ENCODE data around the gene PPP4R4. TPM values are rescaled to one million over a fixed set of nuclear protein-coding genes. Genes with fewer than 3 reads are reported as not detected.

Gene PPP4R4
- polyA plus RNA-seq, 1 donor from 2014 or later, result 4.8 TPM

GRCh38 chr14:94322648-94323570 is 148.8 kb downstream of the PPP4R4 start, which contains the start of gene SERPINA6:
Gene SERPINA6 (minus strand): TSS chr14:94323336. CDS start chr14:94314648, 8,688 bp downstream.
- Histone ChIP-seq H4K20me1 (ENCODE audit: insufficient read depth) (no peaks in the 10 kb centered on the region), H3F3A (ENCODE audit: insufficient read depth, low read length, poor library complexity, severe bottlenecking) (no peaks in the 10 kb centered on the region), H3K9me3 (ENCODE audit: low read length) (peaks cover 3% of the 10 kb centered on the region), H3K4me2 (ENCODE audit: low read length) (no peak within 1 kb of the TSS), H3K36me3 (ENCODE audit: insufficient read depth, low read length) (no peaks in the 10 kb centered on the region), H3K9ac (ENCODE audit: low read length) (no peak within 1 kb of the TSS), H3K79me2 (replicated peaks; ENCODE audit: insufficient read depth, low read length) (no peaks in the 10 kb centered on the region), H3K4me3 (ENCODE audit: low read length) (no peak within 1 kb of the TSS), H2AFZ (ENCODE audit: low read depth, low read length) (no peak within 1 kb of the TSS), H3K27ac (ENCODE audit: low read length) (no peak within 1 kb of the TSS), H3K9me2 (ENCODE audit: insufficient read depth, low read length) (no peaks in the 10 kb centered on the region), H3K27me3 (ENCODE audit: insufficient read depth, low read depth, low read length) (no peaks in the 10 kb centered on the region)
- no peak for TF ChIP-seq MXI1 (conservative IDR thresholded peaks at IDR 0.05; ENCODE audit: poor library complexity, severe bottlenecking)
- TF ChIP-seq SMC3 (conservative IDR thresholded peaks at IDR 0.05; ENCODE audit: poor library complexity), result no peak
- TF ChIP-seq EP300 (conservative IDR thresholded peaks at IDR 0.05; ENCODE audit: poor library complexity, severe bottlenecking), result no peak
- no peak for TF ChIP-seq EZH2 (IDR thresholded peaks at IDR 0.05; ENCODE audit: borderline replicate concordance, insufficient read depth, low read length, poor library complexity, severe bottlenecking)
- no peak for TF ChIP-seq CTCF (IDR thresholded peaks at IDR 0.05; ENCODE audit: poor library complexity, severe bottlenecking)
- TF ChIP-seq TAF1 (IDR thresholded peaks at IDR 0.05; ENCODE audit: low read depth), result no peak

GRCh38 chr14:94328196-94328595 is 154.1 kb downstream of the PPP4R4 start:
- Histone ChIP-seq H3K79me2 (replicated peaks; ENCODE audit: insufficient read depth, low read length) (no peaks in the 10 kb centered on the region), H3K4me3 (ENCODE audit: low read length) (no peak overlapping the region), H3F3A (ENCODE audit: insufficient read depth, low read length, poor library complexity, severe bottlenecking) (no peaks in the 10 kb centered on the region), H3K9ac (ENCODE audit: low read length) (no peak overlapping the region), H3K4me2 (ENCODE audit: low read length) (no peak overlapping the region), H3K27ac (ENCODE audit: low read length) (no peak overlapping the region), H3K9me3 (ENCODE audit: low read length) (no peaks in the 10 kb centered on the region), H3K27me3 (ENCODE audit: insufficient read depth, low read depth, low read length) (no peaks in the 10 kb centered on the region), H3K9me2 (ENCODE audit: insufficient read depth, low read length) (no peaks in the 10 kb centered on the region), H4K20me1 (ENCODE audit: insufficient read depth) (no peaks in the 10 kb centered on the region), H2AFZ (ENCODE audit: low read depth, low read length) (no peak overlapping the region), H3K36me3 (ENCODE audit: insufficient read depth, low read length) (no peaks in the 10 kb centered on the region)
- TF ChIP-seq SMC3 (conservative IDR thresholded peaks at IDR 0.05; ENCODE audit: poor library complexity) (no peak), REST (IDR thresholded peaks at IDR 0.05; ENCODE audit: borderline replicate concordance) (no peak), POLR2AphosphoS5 (IDR thresholded peaks at IDR 0.05) (no peak), EP300 (conservative IDR thresholded peaks at IDR 0.05; ENCODE audit: poor library complexity, severe bottlenecking) (no peak), TAF1 (IDR thresholded peaks at IDR 0.05; ENCODE audit: low read depth) (no peak), MXI1 (conservative IDR thresholded peaks at IDR 0.05; ENCODE audit: poor library complexity, severe bottlenecking) (no peak), CTCF (IDR thresholded peaks at IDR 0.05; ENCODE audit: poor library complexity, severe bottlenecking) (no peak)

Other genes with a start within 250 kb of the PPP4R4 start
- gene FAM181A, start 247.0 kb upstream of the PPP4R4 start, polyA plus RNA-seq, result 0.43 TPM in 1 of 2 replicates, not detected in the other
- gene ASB2, start 197.8 kb upstream of the PPP4R4 start, polyA plus RNA-seq, result 0.26 TPM in 1 of 2 replicates, not detected in the other
- gene CCDC197, start 177.0 kb upstream of the PPP4R4 start, polyA plus RNA-seq, result not detected in 2 replicates
- gene OTUB2, start 148.0 kb upstream of the PPP4R4 start, polyA plus RNA-seq, result 2.5 and 2.8 TPM in 2 replicates
- 158 and 177 TPM in 2 replicates for gene DDX24, start 93.1 kb upstream of the PPP4R4 start, polyA plus RNA-seq
- 37.9 and 45.6 TPM in 2 replicates for gene IFI27L1, start 93.0 kb upstream of the PPP4R4 start, polyA plus RNA-seq
- 2.2 and 5.6 TPM in 2 replicates for gene IFI27, start 63.6 kb upstream of the PPP4R4 start, polyA plus RNA-seq
- gene IFI27L2, start 44.7 kb upstream of the PPP4R4 start, polyA plus RNA-seq, result 15.3 and 23.7 TPM in 2 replicates
- gene SERPINA10, start 118.9 kb downstream of the PPP4R4 start, polyA plus RNA-seq, result not detected in 2 replicates
- gene SERPINA6, start 149.0 kb downstream of the PPP4R4 start, polyA plus RNA-seq, result not detected in 2 replicates
- not detected in 2 replicates for gene SERPINA2, start 192.4 kb downstream of the PPP4R4 start, polyA plus RNA-seq
- gene SERPINA1, start 214.3 kb downstream of the PPP4R4 start, polyA plus RNA-seq, result not detected in 2 replicates